NCI-H146 treated with DMSO at 0.1 percent for 48 hours (cell line): ENCODE results near the gene MYLK.

ENCODE experiments used
- DNase-seq: peaks from one replicate; lab custom pipeline; 2025; ENCODE audit not compliant: unreplicated experiment; lab: John Stamatoyannopoulos, UW

The MYLK gene

GRCh38 chr3:123798550-123798949 is 85.6 kb downstream of the MYLK start:
- no peak for DNase-seq

- no peak for DNase-seq
Observed at GRCh38 chr3:123795471-123796251, 88.5 kb downstream of the MYLK start.

- no peak for DNase-seq
Observed at GRCh38 chr3:123793425-123793824, 90.7 kb downstream of the MYLK start.

GRCh38 chr3:123792473-123793201 is 91.5 kb downstream of the MYLK start:
- no peak for DNase-seq

- no peak for DNase-seq
Observed at GRCh38 chr3:123791898-123792297, 92.2 kb downstream of the MYLK start.

GRCh38 chr3:123791417-123791816 is 92.7 kb downstream of the MYLK start:
- DNase-seq, result no peak

GRCh38 chr3:123791073-123791370 is 93.1 kb downstream of the MYLK start:
- DNase-seq, result no peak

- DNase-seq, result no peak
Observed at GRCh38 chr3:123790254-123791072, 93.7 kb downstream of the MYLK start.

- no peak for DNase-seq
Observed at GRCh38 chr3:123789760-123790159, 94.4 kb downstream of the MYLK start.

GRCh38 chr3:123789160-123789559 is 95.0 kb downstream of the MYLK start:
- DNase-seq, result no peak

GRCh38 chr3:123788710-123789109 is 95.4 kb downstream of the MYLK start:
- no peak for DNase-seq

GRCh38 chr3:123787133-123787532 is 97.0 kb downstream of the MYLK start:
- no peak for DNase-seq

- no peak for DNase-seq
Observed at GRCh38 chr3:123785602-123786001, 98.5 kb downstream of the MYLK start.

- DNase-seq, result no peak
Observed at GRCh38 chr3:123783811-123784210, 100.3 kb downstream of the MYLK start.

GRCh38 chr3:123783050-123783689 is 101.0 kb downstream of the MYLK start:
- no peak for DNase-seq

- no peak for DNase-seq
Observed at GRCh38 chr3:123782488-123782887, 101.6 kb downstream of the MYLK start.

GRCh38 chr3:123781571-123782275 is 102.4 kb downstream of the MYLK start:
- DNase-seq, result no peak

- DNase-seq, result no peak
Observed at GRCh38 chr3:123781138-123781537, 103.0 kb downstream of the MYLK start.

- DNase-seq, result no peak
Observed at GRCh38 chr3:123780656-123781055, 103.5 kb downstream of the MYLK start.

GRCh38 chr3:123779655-123780231 is 104.4 kb downstream of the MYLK start:
- no peak for DNase-seq
